Bone marrow (tissue), 2 donors: ENCODE measurements around the gene DCAF5.
"Not testable (repeated sequence)": the region's sequence is repeated elsewhere in the genome, so short reads cannot be mapped to it uniquely, and the experiment has no call there.

Experiments used
- DNase-seq, 2 donors: peaks; one replicate each; lab custom pipeline; 2025; lab: John Stamatoyannopoulos, UW

Gene DCAF5

GRCh38 chr14:69096781-69097475 is 56.0 kb downstream of the DCAF5 start:
- no peak for DNase-seq

- no peak for DNase-seq
These were observed 56.7 kb downstream of the DCAF5 start for GRCh38 chr14:69096246-69096645.

- no peak for DNase-seq
These were observed 58.4 kb downstream of the DCAF5 start for GRCh38 chr14:69094481-69094880.

GRCh38 chr14:69093631-69094421 is 59.1 kb downstream of the DCAF5 start:
- DNase-seq: no peak

GRCh38 chr14:69092840-69093422 is 60.0 kb downstream of the DCAF5 start:
- no peak for DNase-seq

- DNase-seq: no peak
These were observed 61.2 kb downstream of the DCAF5 start for GRCh38 chr14:69091695-69092094.

- no peak for DNase-seq
These were observed 61.9 kb downstream of the DCAF5 start for GRCh38 chr14:69091006-69091405.

GRCh38 chr14:69090187-69090789 is 62.6 kb downstream of the DCAF5 start:
- DNase-seq: peak in 1 of 2 donors; percentile 9

- DNase-seq: no peak
These were observed 63.9 kb downstream of the DCAF5 start for GRCh38 chr14:69089046-69089445.

GRCh38 chr14:69088586-69088985 is 64.3 kb downstream of the DCAF5 start:
- DNase-seq: no peak

- DNase-seq: no peak
These were observed 65.9 kb downstream of the DCAF5 start for GRCh38 chr14:69087061-69087461.

- no peak for DNase-seq
These were observed 66.4 kb downstream of the DCAF5 start for GRCh38 chr14:69086537-69086936.

GRCh38 chr14:69084023-69084422 is 68.9 kb downstream of the DCAF5 start:
- no peak for DNase-seq

GRCh38 chr14:69083181-69083580 is 69.7 kb downstream of the DCAF5 start:
- DNase-seq: no peak

- DNase-seq: no peak
These were observed 71.6 kb downstream of the DCAF5 start for GRCh38 chr14:69081271-69081670.

GRCh38 chr14:69079747-69080146 is 73.2 kb downstream of the DCAF5 start:
- no peak for DNase-seq

- DNase-seq: no peak
These were observed 73.7 kb downstream of the DCAF5 start for GRCh38 chr14:69079188-69079742.

GRCh38 chr14:69077841-69078240 is 75.1 kb downstream of the DCAF5 start:
- DNase-seq: no peak

- not testable (repeated sequence) for DNase-seq
These were observed 75.7 kb downstream of the DCAF5 start for GRCh38 chr14:69077185-69077584.

GRCh38 chr14:69076341-69076740 is 76.6 kb downstream of the DCAF5 start:
- no peak for DNase-seq

- DNase-seq: no peak
These were observed 79.0 kb downstream of the DCAF5 start for GRCh38 chr14:69073915-69074314.

GRCh38 chr14:69073429-69073828 is 79.5 kb downstream of the DCAF5 start:
- no peak for DNase-seq
